Activated gamma-delta T cell treated with anti-CD3 and anti-CD28 coated beads, Interleukin-2, amount 50 U/mL, for 16 hours (primary cell): ENCODE results near the gene PNISR.

Source experiments
- DNase-seq: peaks from one replicate; pipeline ENCODE4 v3.0.0-alpha.2; 2020; ENCODE audit warnings: low read depth

PNISR gene

DNA sequence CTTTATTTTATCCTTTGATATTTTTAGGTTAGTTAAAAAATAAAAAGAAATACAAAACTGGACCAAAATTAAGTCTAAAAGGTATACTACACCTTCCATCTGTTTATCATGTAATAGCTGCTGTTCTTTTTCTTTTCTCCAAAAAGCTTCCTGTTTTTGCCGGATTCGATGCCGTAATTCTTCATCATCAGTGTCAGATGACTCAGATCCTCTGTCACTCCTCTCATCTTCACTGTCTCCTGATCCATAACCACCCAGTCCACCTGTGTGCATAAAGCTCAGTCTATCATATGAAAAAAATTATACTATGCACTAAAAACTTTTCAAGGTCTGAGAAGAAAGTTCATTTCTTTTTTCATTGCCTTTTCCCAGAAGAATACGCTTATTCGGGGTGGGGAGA lies 22.7 kb downstream of the PNISR start:
- DNase-seq = no peak

DNA sequence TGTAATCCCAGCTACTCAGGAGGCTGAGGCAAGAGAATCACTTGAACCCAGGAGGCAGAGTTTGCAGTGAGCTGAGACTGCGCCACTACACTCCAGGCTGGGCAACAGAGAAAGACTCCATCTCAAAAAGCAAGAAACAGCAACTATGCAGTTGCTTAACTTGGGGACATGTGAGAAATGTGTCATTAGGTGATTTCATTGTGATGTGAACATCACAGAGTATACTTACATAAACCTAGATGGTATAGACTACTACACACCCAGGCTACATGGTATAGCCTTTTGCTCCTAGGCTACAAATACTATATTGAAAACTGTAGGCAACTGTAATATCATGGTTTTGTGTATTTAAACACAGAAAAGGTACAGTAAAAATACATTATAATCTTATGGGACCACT lies 27.8 kb downstream of the PNISR start:
- no peak for DNase-seq

DNA sequence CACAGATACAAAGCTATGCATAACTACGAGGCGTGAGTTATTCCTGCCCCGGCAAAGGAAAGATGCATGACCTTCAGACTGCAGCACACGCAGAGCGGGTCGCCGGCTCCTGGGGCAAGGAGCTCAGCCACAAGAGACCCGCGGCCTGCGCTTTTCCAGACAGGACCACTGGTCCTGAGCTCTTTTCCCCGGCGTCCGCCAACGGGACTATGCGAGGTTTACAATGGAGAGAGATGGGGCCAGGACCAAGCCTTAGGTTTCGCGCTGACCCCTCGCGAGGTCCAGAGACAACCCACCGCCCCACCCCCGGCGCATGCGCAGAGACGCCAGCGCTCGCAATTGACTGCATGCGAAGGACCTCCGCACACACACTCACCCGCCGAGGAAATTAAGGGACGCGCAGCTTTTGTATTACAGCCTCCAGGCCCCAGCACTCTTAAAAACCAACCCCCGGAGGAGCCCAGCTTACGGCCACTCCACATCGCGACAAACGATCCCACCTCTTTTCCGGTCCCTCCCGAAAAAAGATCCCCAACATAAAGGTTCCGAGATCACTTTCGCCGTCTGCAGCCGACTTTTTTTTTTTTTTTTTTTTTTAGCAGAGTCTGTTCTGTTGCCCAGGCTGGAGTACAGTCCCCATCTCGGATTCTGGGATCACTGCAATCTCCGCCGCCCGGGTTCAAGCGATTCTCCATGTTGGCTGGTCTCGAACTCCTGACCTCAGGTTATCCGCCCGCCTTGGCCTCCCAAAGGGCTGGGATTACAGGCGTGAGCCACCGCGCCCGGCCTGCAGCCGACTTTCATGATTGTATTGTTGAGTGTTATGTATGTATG lies 31.2 kb downstream of the PNISR start, which contains the start of gene COQ3:
Gene COQ3, minus strand, starts transcription at position 498 of the 834 bp plus-strand sequence. Its CDS starts 16 bp downstream, at position 482.
- peak; percentile 49 for DNase-seq

DNA sequence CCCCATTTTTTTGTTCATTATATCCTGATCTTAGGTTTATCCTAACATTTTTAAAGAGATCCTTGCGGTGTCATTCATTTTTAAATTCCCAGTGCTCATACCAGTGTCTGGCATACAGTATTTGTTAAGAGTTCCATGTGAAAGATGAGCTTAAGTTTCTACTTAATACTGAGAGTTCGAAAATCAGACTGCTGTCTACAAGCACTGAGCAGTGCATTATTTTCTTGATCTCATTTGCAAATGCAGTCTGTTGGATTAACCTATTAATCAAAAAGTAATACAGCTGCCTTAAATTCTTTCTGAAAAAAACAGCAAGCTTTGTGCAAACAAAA lies 31.8 kb downstream of the PNISR start:
- DNase-seq = no peak

DNA sequence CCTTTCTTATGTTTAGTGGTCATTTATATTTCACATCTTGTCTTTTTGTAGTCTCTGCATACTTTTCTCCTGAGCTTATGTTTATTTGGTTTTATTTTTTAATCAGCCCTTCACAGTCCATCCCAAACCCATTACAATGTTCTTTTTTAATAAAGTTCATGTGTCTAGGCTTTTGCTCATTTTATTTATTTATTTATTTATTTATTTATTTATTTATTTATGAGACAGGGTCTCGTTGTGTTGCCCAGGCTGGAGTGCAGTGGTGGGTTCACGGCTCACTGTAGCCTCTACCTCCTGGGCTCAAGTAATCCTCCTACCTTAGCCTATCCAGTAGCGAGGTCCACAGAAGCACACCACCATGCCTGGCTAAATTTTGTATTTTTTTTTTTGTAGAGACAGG lies 34.2 kb downstream of the PNISR start:
- no peak for DNase-seq

DNA sequence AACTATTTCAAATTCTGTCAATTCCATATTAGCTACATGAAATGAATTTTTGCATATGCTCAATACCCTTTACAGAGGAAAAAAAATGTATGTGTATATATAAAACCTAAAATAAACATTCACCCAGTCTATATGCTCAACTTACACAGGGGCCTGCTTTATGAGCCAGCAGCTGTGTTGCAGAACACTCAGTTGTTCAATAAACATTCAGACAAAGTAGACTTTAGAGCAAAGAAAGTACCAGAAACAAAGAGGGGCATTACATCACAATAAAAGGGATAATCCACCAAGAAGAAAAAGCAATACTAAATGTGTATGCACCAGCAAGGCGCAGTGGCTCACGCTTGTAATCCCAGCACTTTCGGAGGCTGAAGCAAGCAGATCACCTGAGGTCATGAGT lies 40.6 kb downstream of the PNISR start:
- no peak for DNase-seq

DNA sequence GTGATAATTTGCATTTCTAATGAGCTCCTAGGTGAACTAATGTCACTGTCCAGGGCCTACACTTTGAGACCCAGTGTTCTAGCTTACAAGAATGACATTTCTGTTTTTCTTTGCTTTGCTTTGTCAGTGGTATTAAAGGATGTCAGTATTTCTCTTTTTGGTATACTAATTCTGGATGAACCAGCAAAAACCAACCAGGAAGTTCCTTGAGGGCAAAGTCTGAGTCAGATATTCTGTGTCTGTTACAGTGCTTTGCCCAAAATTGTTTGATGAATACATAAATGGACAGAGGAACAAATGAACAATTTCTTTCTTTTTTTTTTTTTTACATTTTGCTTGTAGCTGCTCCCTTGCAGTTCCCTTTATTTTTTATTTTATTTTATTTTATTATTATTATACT lies 46.5 kb downstream of the PNISR start:
- no peak for DNase-seq

DNA sequence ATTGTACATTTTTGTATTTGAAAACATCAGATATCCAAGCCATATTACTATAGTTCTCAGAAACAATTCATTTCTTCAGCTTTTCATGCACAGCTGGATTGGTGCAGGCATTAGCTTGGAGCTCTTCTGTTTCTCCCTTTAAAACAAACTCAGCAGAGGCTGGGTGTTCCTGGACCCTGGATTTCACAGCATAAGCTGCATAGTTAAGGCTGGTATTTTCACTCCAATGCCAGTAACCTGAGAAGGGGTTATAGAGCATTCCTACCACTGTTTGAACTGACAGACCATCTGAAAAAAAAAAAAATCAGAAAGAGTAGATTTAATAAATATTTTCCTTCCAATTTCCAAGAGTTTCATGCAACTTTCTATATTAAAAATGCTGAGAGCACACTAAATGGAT lies 55.6 kb downstream of the PNISR start:
- DNase-seq = no peak

DNA sequence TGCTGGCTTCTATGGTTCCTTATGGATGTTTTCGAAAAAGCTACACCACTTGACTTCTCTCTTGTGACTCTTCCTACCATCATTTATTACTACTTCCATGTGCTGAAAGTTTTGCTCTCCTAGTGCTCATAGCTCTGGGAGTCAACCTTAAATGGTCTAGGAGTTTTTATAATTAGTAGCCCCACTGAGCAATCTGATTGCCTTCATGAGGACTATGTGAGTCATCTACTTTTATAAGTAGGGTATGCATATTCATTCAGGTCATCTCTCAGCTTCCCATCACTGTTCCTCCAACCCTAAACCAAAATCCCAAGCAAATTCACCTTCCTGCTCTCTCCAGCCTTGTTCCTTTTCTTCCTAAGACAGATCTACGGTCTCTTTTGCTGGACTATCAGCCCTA lies 58.3 kb downstream of the PNISR start:
- no peak for DNase-seq

DNA sequence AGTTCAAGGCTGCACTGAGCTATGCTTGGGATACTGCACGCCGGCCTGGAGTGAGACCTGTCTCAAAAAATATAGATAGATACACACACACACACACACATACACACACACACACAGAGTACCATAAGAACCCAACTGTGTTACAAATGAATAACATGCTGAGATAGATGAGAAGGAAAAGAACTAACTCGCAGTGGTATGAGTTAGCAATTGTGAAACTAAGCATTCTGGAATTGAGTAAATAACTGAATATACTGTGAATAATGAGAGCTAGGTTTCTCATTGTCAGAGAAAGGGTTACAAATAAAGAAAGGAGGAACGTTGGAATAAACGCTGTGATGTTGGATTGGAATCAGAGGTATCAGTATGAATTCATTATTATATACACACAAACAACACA lies 61.1 kb downstream of the PNISR start:
- DNase-seq = no peak

DNA sequence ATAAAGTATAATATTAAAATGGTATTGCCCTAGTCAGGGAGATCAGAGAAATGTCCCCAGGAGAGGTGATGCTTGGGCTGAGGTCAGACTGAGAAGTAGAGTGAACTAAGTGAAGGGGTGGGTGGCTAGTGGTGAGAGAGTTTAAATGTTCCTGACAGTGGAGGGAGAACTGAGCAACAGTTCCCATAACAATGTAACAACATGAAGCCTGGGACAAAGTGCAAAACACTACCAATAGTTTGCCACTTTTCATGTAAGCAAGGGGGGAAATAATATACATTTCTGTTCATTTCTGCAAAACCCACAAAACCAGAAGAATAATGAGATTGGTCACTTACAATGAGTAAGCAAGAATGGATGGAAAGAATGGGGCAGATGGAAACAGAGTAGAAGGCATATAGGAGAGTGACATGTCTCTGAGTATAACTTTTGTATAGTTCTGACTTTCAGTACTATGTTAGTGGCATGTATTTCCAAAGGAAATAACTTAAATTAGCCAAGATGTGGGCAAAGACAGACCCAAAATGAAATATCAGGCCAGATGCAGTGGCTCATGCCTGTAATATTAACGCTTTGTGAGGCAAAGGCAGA lies 62.3 kb downstream of the PNISR start:
- DNase-seq = no peak

DNA sequence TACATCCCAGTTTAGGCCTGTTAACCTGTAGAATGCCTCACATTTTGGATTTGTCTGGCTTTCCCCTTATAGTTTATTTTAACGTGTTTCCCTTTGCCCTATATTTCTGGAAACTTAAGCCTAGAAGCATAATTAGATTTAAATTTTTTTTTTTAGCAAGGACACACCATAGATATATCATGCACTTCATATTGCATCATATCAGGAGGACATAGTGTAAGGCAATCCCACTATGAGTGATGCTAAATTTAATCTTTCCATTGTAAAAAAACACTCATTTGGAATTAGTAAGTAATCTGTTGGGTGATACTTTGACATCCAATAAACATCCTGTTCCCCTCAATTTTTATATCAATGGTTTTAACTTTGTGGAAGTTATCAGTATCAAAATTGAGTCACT lies 65.3 kb downstream of the PNISR start:
- DNase-seq = no peak

DNA sequence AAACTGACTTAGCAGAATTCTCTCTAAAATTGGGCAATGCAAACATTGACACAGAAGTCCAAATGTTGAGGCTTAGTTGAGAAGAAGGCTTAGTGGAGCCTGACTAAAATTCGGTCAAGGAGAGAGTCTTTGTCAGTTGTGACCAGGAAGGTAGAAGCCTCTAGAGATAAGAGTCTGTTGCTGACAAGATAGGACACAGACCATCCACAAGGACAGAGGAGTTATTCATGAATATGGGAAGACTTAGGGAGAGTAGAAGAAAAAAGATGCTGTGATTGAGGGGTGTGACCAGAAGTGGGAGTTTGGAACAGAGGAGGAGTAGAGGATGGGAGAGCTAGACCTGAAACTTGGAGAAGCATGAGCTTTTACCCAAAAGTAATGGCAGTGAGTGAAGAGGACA lies 68.5 kb downstream of the PNISR start:
- DNase-seq = no peak

DNA sequence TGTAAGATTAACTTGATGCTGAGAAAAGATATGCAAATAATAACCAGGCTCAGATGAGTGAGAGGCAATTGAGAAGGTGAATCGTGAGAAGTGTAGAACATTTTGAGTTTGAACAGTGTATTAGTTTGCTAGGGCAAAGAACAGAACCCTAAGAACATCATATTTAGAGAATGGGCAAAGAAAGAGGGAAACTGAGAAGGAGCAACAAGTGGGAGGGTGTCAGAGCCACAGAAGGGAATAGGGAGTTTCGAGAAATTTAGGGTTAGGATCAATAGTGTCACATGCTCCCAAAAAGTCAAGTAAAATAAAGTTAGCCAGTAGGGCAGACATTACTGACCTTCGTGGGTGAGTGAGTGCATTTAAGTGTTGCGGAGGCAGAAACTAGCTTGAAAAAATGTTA lies 70.1 kb downstream of the PNISR start:
- DNase-seq = no peak

DNA sequence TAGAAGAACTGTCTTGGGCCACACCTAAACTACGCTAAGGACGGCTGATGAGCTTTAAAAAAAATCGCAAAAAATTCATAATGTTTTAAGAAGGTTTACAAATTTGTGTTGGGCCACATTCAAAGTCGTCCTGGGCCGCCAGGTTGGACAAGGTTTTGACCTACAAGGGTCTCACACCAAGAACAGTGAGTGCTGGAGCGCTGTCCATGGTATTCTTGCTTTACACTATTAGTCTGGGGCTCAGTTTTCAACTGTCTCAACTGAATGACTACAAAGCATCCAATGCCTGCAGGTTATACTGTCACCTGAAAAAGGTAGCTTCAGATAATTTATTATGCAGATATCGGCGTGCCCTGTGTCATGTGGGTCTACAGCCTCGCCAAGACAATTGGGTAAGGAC lies 72.0 kb downstream of the PNISR start:
- no peak for DNase-seq

DNA sequence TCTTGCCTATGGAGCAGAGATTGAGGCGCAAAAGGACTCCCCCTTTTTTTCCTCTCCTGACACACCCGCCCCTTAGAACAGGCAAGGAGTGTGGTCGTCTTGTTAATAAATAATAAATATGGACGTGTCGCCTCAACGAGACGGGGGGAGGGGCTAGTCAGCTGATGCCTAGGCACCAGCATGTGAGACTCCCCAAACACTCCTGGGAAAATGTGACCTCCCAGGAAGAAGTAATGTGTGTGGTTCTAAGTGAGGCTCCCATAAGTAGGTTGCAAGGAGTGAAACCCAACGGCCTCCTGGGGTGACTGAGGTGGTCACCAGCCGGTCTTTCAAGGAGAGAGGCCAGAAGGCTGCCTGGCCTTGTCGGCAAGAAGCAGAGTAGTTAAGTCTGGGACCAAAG lies 74.5 kb downstream of the PNISR start:
- no peak for DNase-seq

DNA sequence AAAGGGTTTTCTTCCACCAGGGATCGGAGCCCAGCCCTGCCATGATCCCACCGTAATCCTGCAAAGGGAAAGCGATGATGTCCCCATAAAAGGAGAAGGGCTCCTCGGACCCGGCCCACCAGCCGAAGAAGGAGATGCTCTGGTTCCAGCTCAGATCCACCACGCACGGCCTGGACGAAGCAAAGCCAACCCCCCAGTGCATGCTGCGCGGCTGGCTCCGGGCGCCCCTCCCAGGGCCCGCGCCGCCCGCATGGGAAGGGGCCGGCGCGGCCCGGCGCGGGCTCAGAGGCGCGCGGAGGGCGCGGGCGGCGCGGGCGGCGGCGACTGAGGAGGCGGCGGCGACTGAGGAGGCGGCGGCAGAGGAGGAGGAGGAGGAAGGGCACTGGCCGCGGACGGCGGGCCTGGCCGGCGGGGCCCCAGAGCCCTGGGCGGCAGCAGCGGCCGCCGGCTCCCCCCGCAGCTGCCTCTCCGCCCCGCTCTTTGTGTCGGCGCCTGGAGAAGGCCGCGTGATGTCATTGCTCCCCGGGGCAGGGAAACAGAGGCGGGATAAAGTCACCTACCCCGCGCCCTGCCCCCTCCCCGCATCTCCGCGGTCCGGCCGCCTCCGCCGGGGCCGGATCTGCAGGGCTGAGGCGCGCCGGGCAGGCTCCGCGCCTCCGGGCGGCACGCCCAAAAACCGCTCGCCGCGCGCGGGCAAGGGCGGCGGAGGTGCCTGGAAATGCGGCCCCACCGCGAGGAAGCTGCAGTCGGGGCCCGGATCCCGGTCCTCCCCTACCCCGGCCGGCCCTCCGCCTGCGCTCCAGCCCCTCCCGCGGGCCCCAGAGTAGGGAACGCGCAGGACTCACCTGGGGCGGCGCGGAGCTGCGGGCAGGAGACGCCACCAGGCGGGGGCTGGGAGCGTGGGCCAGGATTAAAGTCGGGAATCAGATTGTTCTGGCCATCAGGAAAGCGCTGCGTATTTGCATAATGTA lies 75.7 kb downstream of the PNISR start, which contains the start of gene FAXC:
Gene FAXC, minus strand, starts transcription at position 504 of the 971 bp plus-strand sequence. Its CDS starts 302 bp downstream, at position 202.
- no peak for DNase-seq

DNA sequence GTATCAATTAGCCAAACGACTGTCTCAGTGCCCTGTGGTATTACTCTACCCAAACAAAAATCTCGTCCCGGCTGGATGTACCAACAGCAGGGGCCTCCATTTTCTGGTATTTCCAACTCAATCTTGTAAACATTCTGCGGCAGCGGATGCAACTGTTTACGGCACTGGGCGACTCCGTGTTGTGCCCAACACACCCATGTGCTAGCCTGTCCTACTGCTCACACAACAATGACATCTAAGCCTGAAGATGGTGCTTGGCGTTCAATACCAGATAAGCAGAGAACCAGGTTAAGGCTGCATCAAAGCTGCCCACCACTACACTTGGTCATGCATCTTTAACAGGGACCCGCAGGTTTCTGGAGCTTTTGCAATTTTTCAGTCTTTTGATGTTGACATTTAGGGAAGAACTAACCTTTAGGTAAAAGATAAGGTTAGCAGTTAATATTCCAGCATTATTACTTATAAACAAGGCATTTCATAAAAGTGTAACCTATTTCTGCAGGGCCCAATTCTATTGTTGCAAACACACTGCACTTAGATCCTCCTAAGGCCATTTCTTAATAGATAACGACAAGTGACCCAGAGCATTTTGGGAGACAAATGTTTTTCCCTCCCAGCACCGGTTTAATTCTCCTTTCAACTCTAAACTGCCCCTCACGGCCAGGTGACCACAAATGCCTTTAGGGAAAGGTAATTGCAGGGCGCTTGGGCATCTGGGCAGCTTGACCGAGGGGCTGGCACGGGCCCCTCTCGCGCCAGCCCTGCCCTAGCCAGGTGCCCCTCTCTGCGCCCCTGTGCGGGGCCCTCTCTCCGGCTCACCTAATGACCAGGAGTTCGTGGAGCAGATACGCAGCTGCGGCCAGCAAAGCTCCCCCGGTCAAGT lies 76.6 kb downstream of the PNISR start:
- DNase-seq = no peak
